Large intestine (tissue), 3 donors: Measurements from ENCODE around the gene NPAS1. TPM values are rescaled to one million over a fixed set of nuclear protein-coding genes. Genes with fewer than 3 reads are reported as not detected.

Experiments
- DNase-seq, 2 donors: peaks; one replicate each; pipeline versions ENCODE4 v3.0.0 to v3.0.0-alpha.2; 2013
- H3K27ac ChIP-seq: one replicate; pipeline ENCODE4 v1.5.1; 2013; ENCODE audit warnings: low read length
- H3K27me3 ChIP-seq: 2 replicates; pipeline ENCODE4 v1.6.1; 2013; ENCODE audit warnings: low read length; ENCODE audit not compliant: control insufficient read depth, insufficient read depth
- H3K36me3 ChIP-seq: 2 replicates; pipeline ENCODE4 v1.6.1; 2013; ENCODE audit warnings: low read length; ENCODE audit not compliant: control insufficient read depth, insufficient read depth
- H3K4me1 ChIP-seq: one replicate; pipeline ENCODE4 v1.6.1; 2013; ENCODE audit warnings: low read length; ENCODE audit not compliant: control insufficient read depth, insufficient read depth
- H3K4me3 ChIP-seq: one replicate; pipeline ENCODE4 v1.5.1; 2013; ENCODE audit warnings: low read length
- H3K9me3 ChIP-seq: one replicate; pipeline ENCODE4 v1.6.1; 2013; ENCODE audit warnings: mild to moderate bottlenecking, low read depth, low read length, moderate library complexity; ENCODE audit not compliant: control insufficient read depth
- WGBS: methylation state at CpG from one replicate; pipeline ENCODE4 v1.1.5; 2013; ENCODE audit warnings: low lambda C conversion rate; ENCODE audit not compliant: insufficient coverage; 5-methylcytosine and 5-hydroxymethylcytosine counted together
- polyA plus RNA-seq: library from polyadenylated mRNA; unstranded; fragments of 120-200 nt; gene quantifications from one replicate; pipeline ENCODE4 v1.2.1, GENCODE V29; 2013

The NPAS1 gene
- polyA plus RNA-seq, 1 donor: 0.49 TPM

GRCh38 chr19:46990991-46991676 lies 28.5 kb upstream of the NPAS1 start:
- H3K27ac ChIP-seq: peak overlapping the region; percentile 7
- peak; percentile 74 to 79 for DNase-seq
- peaks cover 74% of the 10 kb centered on the region for H3K36me3 ChIP-seq
- peaks cover 2% of the 10 kb centered on the region for H3K4me1 ChIP-seq
- no peaks in the 10 kb centered on the region for H3K9me3 ChIP-seq
- no CpG with 5 or more reads among the region's 19 CpGs for WGBS
- no peaks in the 10 kb centered on the region for H3K27me3 ChIP-seq
- H3K4me3 ChIP-seq: no peak overlapping the region

DNA sequence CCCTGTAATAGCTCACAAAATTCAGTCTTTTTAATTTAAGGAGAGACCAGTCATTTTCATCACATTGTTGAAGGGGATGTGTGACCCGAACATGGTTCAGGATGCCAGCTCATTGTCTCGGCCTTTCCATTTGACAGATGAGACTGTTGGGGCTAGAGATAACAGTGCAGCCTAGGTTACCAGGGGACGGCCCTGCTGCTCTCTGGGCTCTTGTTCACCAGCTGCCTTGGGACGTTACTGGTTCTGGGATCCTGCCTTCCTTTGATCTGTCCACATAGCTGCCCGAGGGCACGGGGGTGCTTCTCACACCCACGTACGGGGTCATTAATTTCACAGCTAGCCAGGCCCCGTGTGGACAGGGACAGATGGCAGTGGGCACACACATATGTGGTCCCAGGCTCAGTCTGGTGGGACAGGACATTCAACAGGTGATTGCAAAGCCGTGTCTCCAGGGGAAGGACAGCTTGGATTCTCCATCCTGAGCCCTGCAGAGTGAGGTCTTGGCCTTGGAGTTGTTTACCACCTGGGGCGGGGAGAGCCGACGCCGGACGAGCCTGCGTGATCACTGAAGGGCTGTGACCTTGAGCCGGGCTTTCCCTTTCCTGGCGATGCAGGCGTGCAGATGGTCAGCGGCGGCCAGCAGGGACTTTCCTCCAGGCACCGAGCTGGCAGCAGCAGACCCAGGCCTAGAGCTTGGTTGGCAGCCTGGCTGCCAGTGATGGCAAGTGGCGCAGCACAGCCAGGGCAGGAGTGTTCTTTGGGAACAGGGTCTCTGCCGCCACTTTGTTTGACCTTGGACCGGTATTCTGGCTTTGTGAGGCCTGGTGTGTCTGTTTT lies 26.7 kb upstream of the NPAS1 start:
- Histone ChIP-seq H3K9me3 (no peaks in the 10 kb centered on the region), H3K27me3 (no peaks in the 10 kb centered on the region), H3K4me1 (peaks cover 2% of the 10 kb centered on the region), H3K27ac (no peak overlapping the region), H3K36me3 (peaks cover 83% of the 10 kb centered on the region), H3K4me3 (no peak overlapping the region)
- WGBS: no CpG with 5 or more reads among the region's 25 CpGs
- no peak for DNase-seq

- H3K27me3 ChIP-seq: no peaks in the 10 kb centered on the region
- peaks cover 2% of the 10 kb centered on the region for H3K4me1 ChIP-seq
- H3K36me3 ChIP-seq: peaks cover 83% of the 10 kb centered on the region
- WGBS: no CpG with 5 or more reads among the region's 7 CpGs
- no peaks in the 10 kb centered on the region for H3K9me3 ChIP-seq
- no peak for DNase-seq
- H3K4me3 ChIP-seq: no peak overlapping the region
- no peak overlapping the region for H3K27ac ChIP-seq
Measured at GRCh38 chr19:46993622-46994021, 26.0 kb upstream of the NPAS1 start.

- H3K4me3 ChIP-seq: no peak overlapping the region
- H3K36me3 ChIP-seq: peaks cover 83% of the 10 kb centered on the region
- H3K27me3 ChIP-seq: no peaks in the 10 kb centered on the region
- H3K4me1 ChIP-seq: peaks cover 2% of the 10 kb centered on the region
- H3K27ac ChIP-seq: no peak overlapping the region
- WGBS: no CpG with 5 or more reads among the region's 17 CpGs
- no peak for DNase-seq
- no peaks in the 10 kb centered on the region for H3K9me3 ChIP-seq
Measured at GRCh38 chr19:46994141-46994686, 25.4 kb upstream of the NPAS1 start.

GRCh38 chr19:46995492-46995891 lies 24.1 kb upstream of the NPAS1 start:
- WGBS: no CpG with 5 or more reads among the region's 7 CpGs
- peaks cover 83% of the 10 kb centered on the region for H3K36me3 ChIP-seq
- H3K27ac ChIP-seq: no peak overlapping the region
- no peak overlapping the region for H3K4me3 ChIP-seq
- H3K9me3 ChIP-seq: no peaks in the 10 kb centered on the region
- DNase-seq: no peak
- peaks cover 2% of the 10 kb centered on the region for H3K4me1 ChIP-seq
- no peaks in the 10 kb centered on the region for H3K27me3 ChIP-seq

GRCh38 chr19:46998445-46999125 lies 21.1 kb upstream of the NPAS1 start:
- peaks cover 71% of the 10 kb centered on the region for H3K36me3 ChIP-seq
- peaks cover 3% of the 10 kb centered on the region for H3K27me3 ChIP-seq
- no peak overlapping the region for H3K4me3 ChIP-seq
- DNase-seq: no peak
- no peaks in the 10 kb centered on the region for H3K9me3 ChIP-seq
- no peak overlapping the region for H3K27ac ChIP-seq
- WGBS: no CpG with 5 or more reads among the region's 22 CpGs
- no peaks in the 10 kb centered on the region for H3K4me1 ChIP-seq

DNA sequence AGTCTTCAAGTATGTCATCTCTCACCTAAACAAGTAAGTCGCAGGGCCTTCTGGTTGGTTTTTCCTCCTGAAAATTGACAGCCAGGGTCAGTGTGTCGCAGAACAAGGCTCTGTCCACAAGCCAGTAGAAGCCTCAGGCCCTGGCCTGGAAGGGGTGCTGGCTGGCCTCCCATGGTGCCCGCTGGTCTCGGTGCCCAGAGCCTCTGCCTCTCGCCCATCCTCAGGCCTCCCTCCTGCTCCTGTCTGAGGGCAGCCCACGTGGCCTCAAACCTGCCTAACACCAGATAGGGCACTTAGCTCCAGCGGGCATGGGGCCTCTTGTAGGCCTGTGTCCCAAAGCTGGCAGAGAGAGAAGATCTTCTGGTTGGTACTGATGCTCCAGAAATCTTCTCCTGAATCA lies 20.3 kb upstream of the NPAS1 start:
- no peak overlapping the region for H3K27ac ChIP-seq
- no peak overlapping the region for H3K4me3 ChIP-seq
- no peak for DNase-seq
- no CpG with 5 or more reads among the region's 7 CpGs for WGBS
- no peaks in the 10 kb centered on the region for H3K4me1 ChIP-seq
- peaks cover 63% of the 10 kb centered on the region for H3K36me3 ChIP-seq
- H3K9me3 ChIP-seq: no peaks in the 10 kb centered on the region
- peaks cover 10% of the 10 kb centered on the region for H3K27me3 ChIP-seq

DNA sequence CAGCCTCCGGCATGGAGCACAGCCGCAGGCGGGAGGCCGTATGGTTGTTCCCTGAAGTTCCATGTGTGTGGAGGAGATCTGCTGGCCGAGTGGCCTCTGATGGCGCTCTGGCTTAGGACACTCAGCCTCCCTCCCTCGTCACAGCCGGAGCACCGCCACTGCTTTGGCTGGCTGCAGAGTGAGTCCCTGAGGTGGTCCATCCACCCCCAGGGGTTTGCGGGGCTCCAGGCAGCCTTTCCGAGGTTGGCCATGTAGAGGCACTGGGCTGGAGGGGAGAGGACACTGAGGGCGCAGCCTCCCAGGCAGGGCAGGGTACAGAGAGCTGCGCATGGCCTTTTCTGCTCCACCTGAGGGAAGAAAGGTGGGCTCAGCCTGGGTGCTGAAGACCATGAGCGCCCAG lies 19.8 kb upstream of the NPAS1 start:
- no peaks in the 10 kb centered on the region for H3K4me1 ChIP-seq
- peaks cover 11% of the 10 kb centered on the region for H3K27me3 ChIP-seq
- H3K36me3 ChIP-seq: peaks cover 59% of the 10 kb centered on the region
- no peak overlapping the region for H3K4me3 ChIP-seq
- DNase-seq: no peak
- H3K27ac ChIP-seq: no peak overlapping the region
- H3K9me3 ChIP-seq: no peaks in the 10 kb centered on the region
- WGBS: no CpG with 5 or more reads among the region's 14 CpGs

GRCh38 chr19:47000373-47000772 lies 19.3 kb upstream of the NPAS1 start:
- Histone ChIP-seq H3K4me3 (no peak overlapping the region), H3K4me1 (no peaks in the 10 kb centered on the region), H3K36me3 (peaks cover 58% of the 10 kb centered on the region), H3K9me3 (peaks cover 3% of the 10 kb centered on the region), H3K27me3 (peaks cover 15% of the 10 kb centered on the region), H3K27ac (no peak overlapping the region)
- DNase-seq: no peak
- WGBS: no CpG with 5 or more reads among the region's 18 CpGs

DNA sequence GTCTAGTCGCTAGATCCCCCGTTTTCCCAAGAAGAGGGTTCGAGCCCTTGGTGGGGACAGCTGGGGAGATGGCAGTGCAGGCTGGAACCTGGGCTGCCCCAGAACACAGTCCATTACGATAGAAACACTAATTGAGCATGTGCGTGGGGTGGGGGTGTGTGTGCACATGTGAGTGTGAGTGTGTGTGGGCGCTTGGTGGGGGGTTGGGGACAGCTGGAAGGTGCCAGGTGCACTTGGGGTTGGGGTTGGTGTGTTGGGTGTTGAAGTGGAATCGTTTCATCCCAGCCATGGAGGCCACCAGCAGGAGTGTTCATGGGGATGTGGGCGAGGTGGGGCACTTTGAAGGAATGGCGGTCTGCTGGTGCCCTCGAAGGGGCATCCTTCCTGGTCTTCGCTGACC lies 18.1 kb upstream of the NPAS1 start:
- WGBS: no CpG with 5 or more reads among the region's 11 CpGs
- no peaks in the 10 kb centered on the region for H3K4me1 ChIP-seq
- peaks cover 19% of the 10 kb centered on the region for H3K27me3 ChIP-seq
- peaks cover 3% of the 10 kb centered on the region for H3K9me3 ChIP-seq
- H3K36me3 ChIP-seq: peaks cover 50% of the 10 kb centered on the region
- H3K4me3 ChIP-seq: no peak overlapping the region
- H3K27ac ChIP-seq: no peak overlapping the region
- DNase-seq: no peak
